ENCODE results near the gene ZNF786. TPM values are rescaled to one million over a fixed set of nuclear protein-coding genes. Genes with fewer than 3 reads are reported as not detected.

ZNF786 gene
- total and polyA plus RNA-seq, 8 donors: 1.8 to 4.4 (median 2.7) TPM

GRCh38 chr7:149126662-149127266 is 36.2 kb upstream of the ZNF786 start:
- ATAC-seq (peak; percentile 55 to 75 (median 66)), DNase-seq (peak; percentile 45 to 86 (median 64)), FAIRE-seq (no peak)
- Histone ChIP-seq H3K4me1 (peaks cover 0 to 13% (median 0%) of the 10 kb centered on the region in 3 donors), H3K36me3 (no peaks in the 10 kb centered on the region), H3K9me3 (no peaks in the 10 kb centered on the region), H3K4me3 (peak overlapping the region; percentile 84 to 99 (median 93)), H3K27ac (peak overlapping the region; percentile 82 to 92 (median 87)), H3K27me3 (no peaks in the 10 kb centered on the region)
- intact Hi-C loops (cut with DNase I): no loop called here
- WGBS, 2 donors: 0 to 1% methylated on average over 48 of the region's 48 CpGs
- no peak for TF ChIP-seq CTCF (IDR thresholded peaks at IDR 0.05)

DNA sequence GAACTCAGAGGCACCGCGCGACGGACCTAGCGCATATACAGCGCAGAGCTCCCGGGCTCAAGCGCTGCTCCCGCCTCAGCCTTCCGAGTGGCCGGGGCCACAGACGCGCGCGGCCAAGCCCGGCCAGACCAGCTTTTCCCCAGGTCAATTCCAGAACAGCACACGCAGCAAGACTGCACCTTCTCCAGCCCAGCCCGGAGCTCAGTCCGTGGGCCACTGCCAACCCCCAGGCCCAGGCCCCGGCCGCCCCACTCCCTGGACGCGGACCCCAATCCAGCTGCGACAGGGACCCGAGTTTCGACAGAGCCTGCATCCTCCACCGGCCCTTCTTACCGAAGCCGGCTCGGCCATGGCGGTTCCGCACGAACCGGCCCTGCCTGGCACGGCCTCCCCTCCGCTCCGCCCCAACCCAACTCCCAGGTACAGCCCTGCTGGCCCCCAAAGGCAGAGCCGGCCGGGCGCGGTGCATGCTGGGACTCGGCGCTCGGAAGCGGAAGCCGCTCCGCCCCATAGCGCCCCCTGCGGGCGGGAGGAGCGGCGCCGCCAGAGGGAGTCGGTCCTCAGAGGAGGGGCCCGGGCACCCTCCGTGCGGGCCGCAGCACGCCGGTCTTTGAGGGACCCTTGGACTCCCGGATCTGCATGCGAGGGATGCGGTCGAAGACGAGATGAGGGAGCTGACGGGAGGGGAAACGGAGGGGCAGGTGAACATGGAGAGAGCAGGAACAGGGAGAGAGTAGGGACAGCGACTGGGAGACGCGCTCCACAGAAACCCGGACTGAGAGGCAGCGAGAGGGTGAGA is 35.5 kb upstream of the ZNF786 start, which contains the start of gene ZNF425:
Gene ZNF425 (minus strand): TSS at position 462 of the 799 bp plus-strand sequence. CDS start 111 bp downstream, at position 351.
- ATAC-seq: peak; percentile 90 to 96 (median 93)
- no peak for FAIRE-seq
- no peaks in the 10 kb centered on the region for H3K9me3 ChIP-seq
- peak; percentile 95 to 99 (median 96) for TF ChIP-seq CTCF (IDR thresholded peaks at IDR 0.05)
- H3K4me3 ChIP-seq: peak within 1 kb of the TSS; percentile 84 to 99 (median 93)
- DNase-seq: peak; percentile 90 to 99 (median 96)
- 0 to 1% methylated on average over 69 to 72 of the region's 72 CpGs for WGBS, 2 donors
- intact Hi-C loops (cut with DNase I): no loop called here
- H3K27ac ChIP-seq: peak within 1 kb of the TSS; percentile 82 to 92 (median 87)
- H3K36me3 ChIP-seq: no peaks in the 10 kb centered on the region
- H3K4me1 ChIP-seq: peaks cover 0 to 13% (median 0%) of the 10 kb centered on the region in 3 donors
- no peaks in the 10 kb centered on the region for H3K27me3 ChIP-seq

- peak overlapping the region; percentile 82 to 92 (median 87) for H3K27ac ChIP-seq
- 2 to 4% methylated on average over 21 of the region's 21 CpGs for WGBS, 2 donors
Measured at GRCh38 chr7:149125189-149125862, 34.8 kb upstream of the ZNF786 start.

GRCh38 chr7:149109969-149110368 is 19.5 kb upstream of the ZNF786 start:
- no peak for FAIRE-seq
- ATAC-seq: no peak
- intact Hi-C loops (cut with DNase I): no loop called here
- no peaks in the 10 kb centered on the region for H3K27me3 ChIP-seq
- 90 to 93% methylated on average over 10 to 12 of the region's 12 CpGs for WGBS, 2 donors
- no peak for DNase-seq
- TF ChIP-seq CTCF (IDR thresholded peaks at IDR 0.05): no peak
- no peak overlapping the region for H3K4me3 ChIP-seq
- H3K4me1 ChIP-seq: no peaks in the 10 kb centered on the region
- no peaks in the 10 kb centered on the region for H3K9me3 ChIP-seq
- no peak overlapping the region for H3K27ac ChIP-seq
- H3K36me3 ChIP-seq: no peaks in the 10 kb centered on the region

More at GRCh38 chr7:149125189-149125862, 34.8 kb upstream of the ZNF786 start:
- H3K27me3 ChIP-seq: no peaks in the 10 kb centered on the region
- H3K9me3 ChIP-seq: no peaks in the 10 kb centered on the region
- no peaks in the 10 kb centered on the region for H3K36me3 ChIP-seq
- intact Hi-C loops (cut with DNase I): no loop called here
- DNase-seq (no peak), ATAC-seq (no peak), FAIRE-seq (no peak)
- TF ChIP-seq CTCF (IDR thresholded peaks at IDR 0.05): no peak
- H3K4me1 ChIP-seq: peaks cover 0 to 13% (median 0%) of the 10 kb centered on the region in 3 donors
- H3K4me3 ChIP-seq: peak overlapping the region; percentile 84 to 99 (median 93)

All from pancreas (tissue), 10 donors.